Esophagus muscularis mucosa (tissue), 4 donors: ENCODE data around the gene HS3ST4. TPM values are rescaled to one million over a fixed set of nuclear protein-coding genes. Genes with fewer than 3 reads are reported as not detected.

Source experiments
- DNase-seq: peaks from one replicate; pipeline ENCODE4 v3.0.0-alpha.2; 2017; ENCODE audit errors: extremely low spot score
- H3K27ac ChIP-seq, 4 donors: fragments of 200-600 bp; sonication (generic); replicated peaks in 1 of 4; 1 replicate in 3 of 4; 2 replicates in 1 of 4; pipeline ENCODE4 v1.5.1; 2016 to 2019; ENCODE audit warnings: mild to moderate bottlenecking in 1 of 4
- H3K27me3 ChIP-seq, 4 donors: fragments of 200-600 bp; sonication (generic); one replicate each; pipeline versions ENCODE4 v1.5.1 to v1.6.0; 2016 to 2019
- H3K36me3 ChIP-seq, 4 donors: fragments of 200-600 bp; sonication (generic); one replicate each; pipeline ENCODE4 v1.5.1; 2016 to 2019
- H3K4me1 ChIP-seq, 4 donors: fragments of 200-600 bp; sonication (generic); one replicate each; pipeline ENCODE4 v1.5.1; 2016 to 2019
- H3K4me3 ChIP-seq, 4 donors: fragments of 200-600 bp; sonication (generic); 1 replicate in 2 of 4; 2 replicates in 2 of 4; pipeline ENCODE4 v1.5.1; 2016 to 2019; ENCODE audit warnings: mild to moderate bottlenecking in 4 of 4, moderate library complexity in 1 of 4
- H3K9me3 ChIP-seq, 4 donors: fragments of 200-600 bp; sonication (generic); 1 replicate in 3 of 4; 2 replicates in 1 of 4; pipeline ENCODE4 v1.5.1; 2016 to 2019
- CTCF ChIP-seq, 3 experiments: fragments of 200-600 bp in 2 of 3; fragments of 450-650 bp in 1 of 3; sonication (generic) in 2 of 3; IDR thresholded peaks; one replicate each; pipeline ENCODE4 v1.5.1; 2017 to 2019; ENCODE audit warnings: antibody characterized with exemption in 3 of 3, mild to moderate bottlenecking in 2 of 3, moderate library complexity in 1 of 3
- EP300 ChIP-seq: sonication (generic); formaldehyde crosslinking; IDR thresholded peaks from one replicate; pipeline ENCODE4 v1.6.1; 2017; ENCODE audit warnings: antibody characterized with exemption
- POLR2A ChIP-seq: fragments of 450-650 bp; IDR thresholded peaks from one replicate; pipeline ENCODE4 v1.6.1; 2017; ENCODE audit warnings: antibody characterized with exemption, moderate library complexity, mild to moderate bottlenecking, low read depth
- POLR2AphosphoS5 ChIP-seq, 2 donors: sonication (generic); formaldehyde crosslinking; IDR thresholded peaks; one replicate each; pipeline ENCODE4 v1.6.1; 2017; ENCODE audit warnings: antibody characterized with exemption in 2 of 2
- WGBS: methylation state at CpG from one replicate; pipeline ENCODE4 v1.1.5; 2018; 5-methylcytosine and 5-hydroxymethylcytosine counted together
- intact Hi-C: fragments of 100-400 bp; cut with DNase I; formaldehyde crosslinking; loops from one replicate; pipeline ENCODE4 v1.15.1; 2023
- total RNA-seq, 4 donors: library from RNA; depleted of rRNA; stranded (reverse); fragments of >200 nt; gene quantifications; one replicate each; pipeline versions ENCODE4 v1.1.0 to v1.2.1, GENCODE V29; 2016

The HS3ST4 gene
- total RNA-seq, 4 donors from 2014 or later, result not detected

GRCh38 chr16:25783226-25783625 lies 91.5 kb downstream of the HS3ST4 start:
- TF ChIP-seq EP300 (no peak), POLR2A (no peak), CTCF (IDR thresholded peaks at IDR 0.05) (no peak), POLR2AphosphoS5 (IDR thresholded peaks at IDR 0.05) (no peak)
- H3K4me1 ChIP-seq, result no peaks in the 10 kb centered on the region
- H3K4me3 ChIP-seq, result no peak overlapping the region
- DNase-seq, result no peak
- intact Hi-C loops, result no loop called here
- 69% methylated on average over 1 of the region's 1 CpG for WGBS
- peaks cover 0 to 4% (median 0%) of the 10 kb centered on the region in 4 donors for H3K27me3 ChIP-seq
- H3K36me3 ChIP-seq, result no peaks in the 10 kb centered on the region
- no peak overlapping the region for H3K27ac ChIP-seq
- no peaks in the 10 kb centered on the region for H3K9me3 ChIP-seq

- H3K27ac ChIP-seq, result no peak overlapping the region
- no peak overlapping the region for H3K4me3 ChIP-seq
- TF ChIP-seq POLR2AphosphoS5 (IDR thresholded peaks at IDR 0.05) (no peak), CTCF (IDR thresholded peaks at IDR 0.05) (no peak), EP300 (no peak), POLR2A (no peak)
- H3K4me1 ChIP-seq, result no peaks in the 10 kb centered on the region
- intact Hi-C loops, result no loop called here
- H3K27me3 ChIP-seq, result no peaks in the 10 kb centered on the region
- 63% methylated on average over 4 of the region's 4 CpGs for WGBS
- H3K9me3 ChIP-seq, result no peaks in the 10 kb centered on the region
- no peaks in the 10 kb centered on the region for H3K36me3 ChIP-seq
- DNase-seq, result no peak
These were observed 93.6 kb downstream of the HS3ST4 start for GRCh38 chr16:25785361-25785760.

GRCh38 chr16:25786748-25787147 lies 95.0 kb downstream of the HS3ST4 start:
- DNase-seq, result no peak
- WGBS, result 79% methylated on average over 4 of the region's 4 CpGs
- no peaks in the 10 kb centered on the region for H3K27me3 ChIP-seq
- no peak overlapping the region for H3K4me3 ChIP-seq
- intact Hi-C loops, result no loop called here
- H3K36me3 ChIP-seq, result no peaks in the 10 kb centered on the region
- no peaks in the 10 kb centered on the region for H3K4me1 ChIP-seq
- TF ChIP-seq EP300, result no peak
- no peak for TF ChIP-seq POLR2A
- no peak for TF ChIP-seq CTCF (IDR thresholded peaks at IDR 0.05)
- no peaks in the 10 kb centered on the region for H3K9me3 ChIP-seq
- no peak overlapping the region for H3K27ac ChIP-seq

- no peaks in the 10 kb centered on the region for H3K27me3 ChIP-seq
- no peaks in the 10 kb centered on the region for H3K9me3 ChIP-seq
- intact Hi-C loops, result no loop called here
- no peak overlapping the region for H3K27ac ChIP-seq
- 82% methylated on average over 1 of the region's 1 CpG for WGBS
- DNase-seq, result no peak
- no peaks in the 10 kb centered on the region for H3K4me1 ChIP-seq
- TF ChIP-seq POLR2A, result no peak
- TF ChIP-seq EP300, result no peak
- no peak for TF ChIP-seq CTCF (IDR thresholded peaks at IDR 0.05)
- no peak for TF ChIP-seq POLR2AphosphoS5 (IDR thresholded peaks at IDR 0.05)
- no peak overlapping the region for H3K4me3 ChIP-seq
- H3K36me3 ChIP-seq, result no peaks in the 10 kb centered on the region
These were observed 96.9 kb downstream of the HS3ST4 start for GRCh38 chr16:25788637-25789036.

GRCh38 chr16:25796239-25796638 lies 104.5 kb downstream of the HS3ST4 start:
- 75% methylated on average over 4 of the region's 4 CpGs for WGBS
- Histone ChIP-seq H3K36me3 (no peaks in the 10 kb centered on the region), H3K4me1 (no peaks in the 10 kb centered on the region), H3K4me3 (no peak overlapping the region), H3K27ac (no peak overlapping the region), H3K27me3 (peaks cover 0 to 5% (median 0%) of the 10 kb centered on the region in 4 donors), H3K9me3 (no peaks in the 10 kb centered on the region)
- DNase-seq, result no peak
- intact Hi-C loops, result no loop called here
- TF ChIP-seq POLR2AphosphoS5 (IDR thresholded peaks at IDR 0.05), result no peak
